SK-N-SH (cell line): Measurements from ENCODE around the gene DROSHA. TPM values are rescaled to one million over a fixed set of nuclear protein-coding genes. Genes with fewer than 3 reads are reported as not detected.

Experiments used
- CTCF ChIA-PET: fragments of 300-600, 350-600 bp; formaldehyde crosslinking; extraction: SDS; loops from one replicate; lab custom pipeline; 2021; lab: Yijun Ruan, JAX
- POLR2A ChIA-PET: fragments of 350-600 bp; sonication (Branson Sonifier 250); formaldehyde crosslinking; extraction: SDS; loops from one replicate; lab custom pipeline; 2020; ENCODE audit warnings: antibody characterized with exemption, inconsistent platforms; lab: Yijun Ruan, JAX
- DNase-seq: peaks from one replicate; pipeline ENCODE4 v3.0.0; 2012
- H2AFZ ChIP-seq: fragments of 200-600 bp; sonication (generic); 2 replicates; pipeline ENCODE4 v1.8.1; 2016; ENCODE audit warnings: antibody characterized with exemption, mild to moderate bottlenecking, low read depth
- H3F3A ChIP-seq: fragments of 200-600 bp; sonication (generic); replicated peaks from 2 replicates; pipeline ENCODE3; 2016; ENCODE audit warnings: antibody characterized with exemption, mild to moderate bottlenecking; ENCODE audit not compliant: insufficient read depth
- H3K27ac ChIP-seq, 2 experiments: fragments of 200-500 bp in 1 of 2; fragments of 200-600 bp in 1 of 2; sonication (Bioruptor generic) in 1 of 2; sonication (generic), shearing (Covaris generic) in 1 of 2; 2 replicates each; pipeline versions ENCODE4 v1.5.1 to v1.6.1; 2014 to 2016; ENCODE audit warnings: low read depth in 2 of 2, inconsistent platforms in 1 of 2, low read length in 1 of 2, mild to moderate bottlenecking in 1 of 2, mixed read lengths in 1 of 2
- H3K27me3 ChIP-seq: fragments of 200-600 bp; sonication (generic), shearing (Covaris generic); 2 replicates; pipeline ENCODE4 v1.6.1; 2016; ENCODE audit warnings: mixed run types; ENCODE audit not compliant: insufficient read depth
- H3K36me3 ChIP-seq, 2 experiments: fragments of 200-500 bp in 1 of 2; fragments of 200-600 bp in 1 of 2; sonication (Bioruptor generic) in 1 of 2; sonication (generic) in 1 of 2; replicated peaks in 1 of 2; 2 replicates each; pipeline versions ENCODE3 to v1.5.1; 2014 to 2016; ENCODE audit warnings: low read length in 1 of 2, mild to moderate bottlenecking in 1 of 2; ENCODE audit not compliant: insufficient read depth in 2 of 2, control insufficient read depth in 1 of 2
- H3K4me1 ChIP-seq, 2 experiments: fragments of 200-500 bp in 1 of 2; fragments of 200-600 bp in 1 of 2; sonication (Bioruptor generic) in 1 of 2; sonication (generic), shearing (Covaris generic) in 1 of 2; 2 replicates each; pipeline versions ENCODE4 v1.5.1 to v1.6.1; 2014 to 2016; ENCODE audit warnings: low read depth in 1 of 2, low read length in 1 of 2, mixed run types in 1 of 2; ENCODE audit not compliant: insufficient read depth in 2 of 2, control insufficient read depth in 1 of 2
- H3K4me2 ChIP-seq: fragments of 200-600 bp; sonication (generic), shearing (Covaris generic); 2 replicates; pipeline ENCODE4 v1.6.1; 2017; ENCODE audit warnings: mixed run types
- H3K4me3 ChIP-seq, 2 experiments: fragments of 200-500 bp in 1 of 2; fragments of 200-600 bp in 1 of 2; sonication (Bioruptor generic) in 1 of 2; sonication (generic), shearing (Covaris generic) in 1 of 2; 2 replicates each; pipeline versions ENCODE4 v1.5.1 to v1.8.1; 2014 to 2016; ENCODE audit warnings: low read depth in 2 of 2, inconsistent platforms in 1 of 2, low read length in 1 of 2, mild to moderate bottlenecking in 1 of 2, mixed read lengths in 1 of 2, moderate library complexity in 1 of 2
- H3K79me2 ChIP-seq: fragments of 200-600 bp; sonication (generic); 2 replicates; pipeline ENCODE4 v1.8.1; 2017; ENCODE audit warnings: mild to moderate bottlenecking; ENCODE audit not compliant: insufficient read depth
- H3K9ac ChIP-seq: fragments of 200-600 bp; sonication (generic); 2 replicates; pipeline ENCODE4 v1.6.1; 2017; ENCODE audit warnings: mixed run types
- H3K9me2 ChIP-seq: fragments of 200-600 bp; sonication (generic); 2 replicates; pipeline ENCODE4 v1.6.1; 2017; ENCODE audit warnings: mixed run types
- H3K9me3 ChIP-seq: fragments of 200-600 bp; sonication (generic); 2 replicates; pipeline ENCODE4 v1.6.1; 2017; ENCODE audit warnings: mixed run types, mild to moderate bottlenecking, moderate library complexity
- H4K20me1 ChIP-seq: fragments of 200-600 bp; sonication (generic); 2 replicates; pipeline ENCODE4 v1.6.1; 2017; ENCODE audit warnings: mild to moderate bottlenecking, mixed run types; ENCODE audit not compliant: insufficient read depth
- CHD2 ChIP-seq: fragments of 150-350 bp; IDR thresholded peaks from 2 replicates; pipeline ENCODE4 v1.6.1; 2018; ENCODE audit warnings: low read length; ENCODE audit not compliant: partially characterized antibody
- CTCF ChIP-seq: fragments of 200-600 bp; sonication (generic); IDR thresholded peaks from 2 replicates; pipeline ENCODE4 v1.6.1; 2017; ENCODE audit warnings: antibody characterized with exemption, mild to moderate bottlenecking, moderate library complexity
- ELF1 ChIP-seq: IDR thresholded peaks from 2 replicates; pipeline ENCODE4 v1.4.0; 2012
- EP300 ChIP-seq, 2 experiments: IDR thresholded peaks; 2 replicates each; pipeline versions ENCODE4 v1.4.0 to v1.6.1; 2012; ENCODE audit warnings: borderline replicate concordance in 1 of 2, low read depth in 1 of 2, low read length in 1 of 2
- EZH2phosphoT487 ChIP-seq: fragments of 200-600 bp; sonication (generic); IDR thresholded peaks from 2 replicates; pipeline ENCODE4 v1.6.1; 2017; ENCODE audit warnings: low read depth, mixed run types, mild to moderate bottlenecking, antibody characterized with exemption, moderate library complexity, borderline replicate concordance
- FOXJ3 ChIP-seq: sonication (generic); formaldehyde crosslinking; IDR thresholded peaks from 2 replicates; pipeline ENCODE4 v1.5.1; 2020; ENCODE audit warnings: mild to moderate bottlenecking, missing genetic modification reagents
- FOXM1 ChIP-seq: IDR thresholded peaks from 2 replicates; pipeline ENCODE4 v1.4.0; 2012; ENCODE audit warnings: low read depth, mild to moderate bottlenecking
- GATA2 ChIP-seq: sonication (generic); formaldehyde crosslinking; IDR thresholded peaks from 2 replicates; pipeline ENCODE4 v1.5.0; 2020; ENCODE audit warnings: mild to moderate bottlenecking, missing genetic modification reagents
- JUND ChIP-seq: IDR thresholded peaks from 2 replicates; pipeline ENCODE4 v1.4.0; 2012
- MAX ChIP-seq: IDR thresholded peaks from 2 replicates; pipeline ENCODE4 v1.4.0; 2012; ENCODE audit warnings: low read depth
- MEF2A ChIP-seq: IDR thresholded peaks from 2 replicates; pipeline ENCODE4 v1.4.0; 2012; ENCODE audit warnings: low read depth, borderline replicate concordance
- MXI1 ChIP-seq: IDR thresholded peaks from 2 replicates; pipeline ENCODE4 v1.6.1; 2012; ENCODE audit warnings: mild to moderate bottlenecking, low read depth, low read length, improper control_type of control experiment
- NFIC ChIP-seq: IDR thresholded peaks from 2 replicates; pipeline ENCODE4 v1.4.0; 2012; ENCODE audit warnings: borderline replicate concordance
- PBX3 ChIP-seq: IDR thresholded peaks from 2 replicates; pipeline ENCODE4; 2012
- RAD21 ChIP-seq: IDR thresholded peaks from 2 replicates; pipeline ENCODE4 v1.6.1; 2012; ENCODE audit warnings: mild to moderate bottlenecking, low read length
- RCOR1 ChIP-seq: fragments of 150-350 bp; IDR thresholded peaks from 2 replicates; pipeline ENCODE4 v1.6.1; 2017; ENCODE audit warnings: antibody characterized with exemption, low read length
- REST ChIP-seq: IDR thresholded peaks from 2 replicates; pipeline ENCODE4 v1.6.1; 2012; ENCODE audit warnings: mild to moderate bottlenecking, low read depth, low read length, moderate library complexity
- RXRA ChIP-seq: IDR thresholded peaks from 2 replicates; pipeline ENCODE4 v1.4.0; 2012; ENCODE audit warnings: low read depth, mild to moderate bottlenecking, borderline replicate concordance
- SMC3 ChIP-seq: IDR thresholded peaks from 2 replicates; pipeline ENCODE4 v1.6.1; 2012; ENCODE audit warnings: low read depth, low read length, improper control_type of control experiment
- TAF1 ChIP-seq: IDR thresholded peaks from 2 replicates; pipeline ENCODE4 v1.6.1; 2012; ENCODE audit warnings: low read depth, mild to moderate bottlenecking, low read length, moderate library complexity, borderline replicate concordance
- TEAD4 ChIP-seq: IDR thresholded peaks from 2 replicates; pipeline ENCODE4 v1.4.0; 2012; ENCODE audit warnings: mild to moderate bottlenecking, borderline replicate concordance; ENCODE audit not compliant: insufficient read depth
- USF1 ChIP-seq: IDR thresholded peaks from 2 replicates; pipeline ENCODE4 v1.4.0; 2012; ENCODE audit warnings: low read depth, borderline replicate concordance
- WGBS: methylation state at CpG from one replicate; pipeline ENCODE4 v1.1.6; 2017; ENCODE audit warnings: low lambda C conversion rate; 5-methylcytosine and 5-hydroxymethylcytosine counted together
- polyA plus RNA-seq, 3 experiments: library from polyadenylated mRNA; depleted of rRNA; stranded (reverse); fragments of >200 nt; gene quantifications; 2 replicates each; pipeline ENCODE4 v1.2.3, GENCODE V29; 2012
- TF ChIP-seq, protein P1 (sequence below): fragments of 150-350 bp; IDR thresholded peaks from 2 replicates; pipeline ENCODE4 v1.6.1; 2016; ENCODE audit warnings: mild to moderate bottlenecking, low read depth, low read length

The DROSHA gene
- polyA plus RNA-seq, 1 of the 3 experiments (the other 2 are of a cell fraction), result 49.3 TPM

- TF ChIP-seq USF1 (no peak), FOXJ3 (CRISPR knock-in tag) (no peak), CTCF (no peak), MXI1 (no peak), SMC3 (no peak), EZH2phosphoT487 (no peak), TAF1 (no peak)
Measured at GRCh38 chr5:31378136-31378535, 153.8 kb downstream of the DROSHA start (continued).

DNA sequence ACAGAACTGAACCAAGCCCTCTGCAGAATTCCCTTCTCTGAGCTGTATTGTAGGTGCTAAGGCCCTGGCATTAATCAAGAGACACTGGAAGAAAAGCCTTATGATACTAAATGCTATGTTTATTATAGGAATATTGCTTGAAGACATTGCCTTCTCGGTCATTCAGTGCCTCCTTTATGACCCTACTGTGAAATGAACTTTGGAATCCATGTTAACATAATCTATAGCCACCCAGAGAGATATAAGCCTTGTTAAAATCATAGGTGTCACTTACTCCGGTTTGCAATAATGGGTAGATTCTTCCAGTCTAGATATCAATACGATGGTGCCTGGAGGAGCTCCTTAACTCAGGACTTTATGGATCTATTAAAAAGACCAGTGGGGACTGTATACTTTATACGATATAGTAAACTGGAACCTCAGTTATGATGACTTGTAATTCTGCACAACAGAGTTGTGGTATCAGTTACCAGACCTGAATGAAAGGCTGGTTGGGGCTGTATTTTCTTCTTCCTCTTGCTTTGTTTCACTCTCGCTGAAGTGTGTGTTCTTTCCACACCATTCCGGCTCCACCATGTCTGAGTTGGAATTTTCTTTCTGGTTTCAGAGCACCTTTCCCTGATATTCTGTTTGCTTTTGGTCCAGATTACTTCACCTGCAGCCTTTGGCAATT, 154.5 kb downstream of the DROSHA start:
- Histone ChIP-seq H4K20me1 (no peaks in the 10 kb centered on the region), H3K9me2 (no peaks in the 10 kb centered on the region), H3K9ac (no peak overlapping the region), H3K4me2 (no peak overlapping the region), H3K27ac (no peak overlapping the region), H3K4me3 (no peak overlapping the region), H2AFZ (no peak overlapping the region), H3F3A (no peaks in the 10 kb centered on the region), H3K79me2 (no peaks in the 10 kb centered on the region), H3K27me3 (no peaks in the 10 kb centered on the region), H3K4me1 (peaks cover 2% of the 10 kb centered on the region in 2 experiments; a peak in 1 of 4 replicates), H3K9me3 (no peaks in the 10 kb centered on the region), H3K36me3 (no peaks in the 10 kb centered on the region)
- 89% methylated on average over 6 of the region's 6 CpGs for WGBS
- POLR2A ChIA-PET, result no interaction called here
- no peak for TF ChIP-seq NFIC
- TF ChIP-seq, protein P1, sequence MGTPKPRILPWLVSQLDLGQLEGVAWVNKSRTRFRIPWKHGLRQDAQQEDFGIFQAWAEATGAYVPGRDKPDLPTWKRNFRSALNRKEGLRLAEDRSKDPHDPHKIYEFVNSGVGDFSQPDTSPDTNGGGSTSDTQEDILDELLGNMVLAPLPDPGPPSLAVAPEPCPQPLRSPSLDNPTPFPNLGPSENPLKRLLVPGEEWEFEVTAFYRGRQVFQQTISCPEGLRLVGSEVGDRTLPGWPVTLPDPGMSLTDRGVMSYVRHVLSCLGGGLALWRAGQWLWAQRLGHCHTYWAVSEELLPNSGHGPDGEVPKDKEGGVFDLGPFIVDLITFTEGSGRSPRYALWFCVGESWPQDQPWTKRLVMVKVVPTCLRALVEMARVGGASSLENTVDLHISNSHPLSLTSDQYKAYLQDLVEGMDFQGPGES, result no peak
- TF ChIP-seq MXI1, result no peak
- no peak for TF ChIP-seq CHD2
- TF ChIP-seq MAX, result no peak
- no peak for TF ChIP-seq ELF1
- no peak for TF ChIP-seq PBX3
- no peak for TF ChIP-seq TEAD4
- TF ChIP-seq EP300 (IDR thresholded peaks at IDR 0.05; ENCODE audit: borderline replicate concordance in 1 of 2, low read depth in 1 of 2, low read length in 1 of 2), result no peak
- TF ChIP-seq FOXM1, result no peak
- no peak for TF ChIP-seq JUND
- no peak for TF ChIP-seq SMC3
- no peak for TF ChIP-seq RCOR1
- no peak for TF ChIP-seq GATA2
- TF ChIP-seq RXRA, result no peak
- TF ChIP-seq MEF2A, result no peak
- no peak for TF ChIP-seq RAD21
- no peak for TF ChIP-seq REST
- no peak for DNase-seq
- CTCF ChIA-PET, result no interaction called here
